HUDEP-2 (cell line): ENCODE results near the gene FBXL19.
"Not testable (repeated sequence)": the region's sequence is repeated elsewhere in the genome, so short reads cannot be mapped to it uniquely, and the experiment has no call there.

Experiments used
- DNase-seq, 76 experiments: peaks; one replicate each; lab custom pipeline; 2025; ENCODE audit not compliant: unreplicated experiment in 76 of 76; lab: John Stamatoyannopoulos, UW

FBXL19 gene

GRCh38 chr16:30921748-30922419 is 1.5 kb upstream of the FBXL19 start:
- peak in 61 of 76 experiments; percentile 16 to 81 (median 59) for DNase-seq

DNA sequence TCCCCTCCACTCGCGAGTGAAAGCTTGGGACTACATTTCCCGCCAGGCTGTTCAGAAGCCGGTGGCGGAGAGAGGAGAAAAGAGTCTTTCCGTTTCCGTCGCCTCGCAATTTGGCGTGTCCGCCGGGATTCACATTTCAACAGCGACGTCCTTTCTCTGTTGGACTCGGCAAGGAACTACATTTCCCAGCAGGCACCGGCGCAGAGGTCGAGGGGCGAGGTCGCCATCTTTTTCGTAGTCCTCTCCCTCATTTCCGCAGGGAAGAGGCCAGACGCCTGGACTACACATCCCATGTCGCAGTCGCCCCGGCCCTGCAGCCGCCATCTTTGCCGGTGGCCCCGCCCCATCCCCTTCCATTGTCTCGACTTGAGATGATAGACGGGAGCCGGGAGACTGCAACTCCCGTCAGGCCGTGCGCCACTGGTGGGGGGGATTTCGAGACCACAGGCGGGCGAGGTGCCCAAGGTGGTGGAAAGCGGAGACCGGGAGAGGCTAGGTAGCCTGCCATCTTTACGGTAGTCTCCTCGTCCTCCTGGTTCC is 882 bp upstream of the FBXL19 start:
- peak in 75 of 76 experiments; percentile 93 to 100 (median 98) for DNase-seq

- DNase-seq: peak in 75 of 76 experiments; percentile 85 to 99 (median 97)
Measured at GRCh38 chr16:30922960-30923535, 324 bp upstream of the FBXL19 start.

DNA sequence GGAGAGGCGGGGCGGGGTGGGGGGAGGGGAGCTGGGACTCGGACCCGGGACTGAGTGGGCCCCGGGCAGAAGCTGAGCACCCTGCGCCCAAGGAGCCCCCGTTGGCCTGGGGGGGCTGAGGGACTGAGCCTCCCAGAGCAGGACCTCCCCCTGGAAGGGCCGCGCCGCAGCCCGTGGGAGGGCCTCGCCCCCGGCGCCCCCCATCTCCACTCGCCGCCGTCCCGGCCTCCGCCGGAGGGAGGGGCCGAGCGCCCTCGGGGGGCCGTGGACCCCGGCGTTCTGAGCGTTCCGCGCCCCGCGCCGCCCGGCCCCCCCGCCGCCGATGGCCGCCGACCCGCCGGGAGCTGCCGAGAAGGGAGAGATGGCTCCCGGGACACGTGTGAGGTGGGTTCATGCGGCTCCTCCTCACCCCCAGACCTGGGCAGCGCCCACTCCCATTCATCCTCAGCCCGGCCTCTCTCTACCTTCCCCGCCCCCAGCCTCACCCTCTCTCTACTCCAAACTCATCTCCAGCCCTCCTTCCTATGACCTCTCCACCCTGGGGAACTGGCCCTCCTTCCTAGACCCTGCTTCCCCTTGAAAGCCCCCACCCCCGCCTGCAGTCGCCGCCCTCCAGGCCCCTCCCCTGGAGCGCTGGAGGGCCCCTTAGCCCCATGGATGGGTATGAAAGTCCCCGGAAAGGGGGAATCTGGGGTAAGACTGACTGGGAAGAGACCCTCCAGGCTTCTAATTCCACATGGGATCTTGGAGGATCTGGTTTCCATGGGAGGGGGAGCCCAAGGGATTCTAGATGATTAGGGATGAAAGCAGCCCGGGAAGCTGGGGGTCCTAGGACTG is 922 bp downstream of the FBXL19 start:
- no peak for DNase-seq

DNA sequence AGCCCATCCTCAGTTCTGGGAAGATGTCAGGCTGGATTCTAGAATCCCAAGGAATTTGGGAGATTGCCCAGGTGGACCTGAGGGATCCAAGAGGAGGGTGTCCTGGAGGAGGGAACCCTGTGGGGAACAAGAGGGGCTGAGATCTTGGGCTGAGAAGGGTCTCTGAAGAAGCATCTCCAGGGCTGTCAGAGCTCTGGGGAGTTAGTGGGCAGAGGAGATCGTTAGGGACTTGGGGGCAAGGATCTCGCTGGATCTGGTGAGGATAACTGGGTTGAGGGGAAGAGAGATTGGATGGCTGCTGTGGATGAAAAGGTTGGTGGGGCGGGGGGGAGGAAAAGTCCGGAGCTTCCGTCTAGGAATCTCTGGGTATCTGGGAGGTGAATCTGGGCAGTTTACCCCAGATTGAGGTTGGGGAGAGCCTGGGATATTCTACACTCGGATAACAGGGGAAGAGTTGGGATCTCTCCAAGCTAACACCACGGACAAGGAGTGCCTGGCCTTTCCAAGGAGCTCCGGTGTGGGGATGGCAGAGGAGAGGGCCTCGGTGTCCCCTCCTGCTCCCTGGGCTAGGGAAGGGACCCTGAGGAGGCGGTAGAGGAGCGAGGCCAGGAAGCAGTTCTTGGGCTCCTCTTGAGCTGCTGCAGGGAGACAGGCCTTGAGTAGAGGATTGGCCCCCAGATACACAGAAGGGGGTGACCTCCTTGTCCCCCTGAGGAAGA is 1.7 kb downstream of the FBXL19 start:
- DNase-seq: no peak

DNA sequence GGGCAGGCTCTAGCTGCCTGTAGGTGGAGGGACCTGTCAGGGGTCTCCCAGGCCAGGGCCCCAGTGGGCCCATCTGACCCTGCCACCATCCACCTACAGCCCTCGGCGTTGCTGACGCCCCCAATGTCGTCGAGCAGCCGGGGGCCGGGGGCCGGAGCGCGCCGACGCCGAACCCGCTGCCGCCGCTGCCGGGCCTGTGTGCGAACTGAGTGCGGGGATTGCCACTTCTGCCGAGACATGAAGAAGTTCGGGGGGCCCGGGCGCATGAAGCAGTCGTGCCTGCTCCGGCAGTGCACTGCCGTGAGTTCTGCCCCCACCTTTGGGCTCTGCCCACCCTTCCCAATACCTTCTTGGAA is 2.2 kb downstream of the FBXL19 start:
- DNase-seq: no peak

- no peak for DNase-seq
Measured at GRCh38 chr16:30925995-30926811, 2.8 kb downstream of the FBXL19 start.

DNA sequence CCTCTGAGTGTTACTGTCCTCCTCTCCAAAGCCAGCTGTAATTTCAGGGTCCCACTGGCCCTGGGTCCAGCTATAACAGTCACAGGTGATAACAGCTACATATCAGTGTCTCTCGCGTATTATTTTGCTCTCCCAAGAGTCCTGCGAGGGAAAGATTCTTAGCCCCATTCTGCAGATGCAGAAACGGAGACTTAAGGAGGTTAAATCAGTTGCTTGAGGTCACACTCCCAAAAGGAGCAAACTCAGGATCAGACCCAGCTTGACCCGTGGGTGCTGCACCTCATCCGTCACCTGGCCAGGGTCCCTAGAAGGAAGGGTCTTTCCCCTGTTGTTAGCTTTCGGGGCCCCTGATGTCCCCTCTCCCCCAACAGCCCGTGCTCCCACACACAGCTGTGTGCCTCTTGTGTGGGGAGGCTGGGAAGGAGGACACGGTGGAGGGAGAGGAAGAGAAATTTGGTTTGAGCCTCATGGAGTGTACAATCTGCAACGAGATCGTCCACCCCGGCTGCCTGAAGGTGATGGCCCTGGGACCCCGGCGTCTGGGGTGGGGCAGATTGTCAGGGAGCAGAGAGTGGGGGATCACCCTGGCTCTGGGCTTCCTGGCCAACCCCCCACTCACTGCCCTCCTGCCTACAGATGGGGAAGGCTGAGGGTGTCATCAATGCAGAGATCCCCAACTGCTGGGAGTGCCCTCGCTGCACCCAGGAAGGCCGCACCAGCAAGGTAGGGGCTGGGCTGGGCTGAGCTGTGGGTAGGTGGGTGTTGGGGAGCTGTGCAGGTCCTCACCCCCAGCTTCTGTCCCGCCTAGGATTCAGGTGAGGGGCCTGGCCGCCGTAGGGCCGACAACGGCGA is 3.8 kb downstream of the FBXL19 start:
- DNase-seq: no peak

DNA sequence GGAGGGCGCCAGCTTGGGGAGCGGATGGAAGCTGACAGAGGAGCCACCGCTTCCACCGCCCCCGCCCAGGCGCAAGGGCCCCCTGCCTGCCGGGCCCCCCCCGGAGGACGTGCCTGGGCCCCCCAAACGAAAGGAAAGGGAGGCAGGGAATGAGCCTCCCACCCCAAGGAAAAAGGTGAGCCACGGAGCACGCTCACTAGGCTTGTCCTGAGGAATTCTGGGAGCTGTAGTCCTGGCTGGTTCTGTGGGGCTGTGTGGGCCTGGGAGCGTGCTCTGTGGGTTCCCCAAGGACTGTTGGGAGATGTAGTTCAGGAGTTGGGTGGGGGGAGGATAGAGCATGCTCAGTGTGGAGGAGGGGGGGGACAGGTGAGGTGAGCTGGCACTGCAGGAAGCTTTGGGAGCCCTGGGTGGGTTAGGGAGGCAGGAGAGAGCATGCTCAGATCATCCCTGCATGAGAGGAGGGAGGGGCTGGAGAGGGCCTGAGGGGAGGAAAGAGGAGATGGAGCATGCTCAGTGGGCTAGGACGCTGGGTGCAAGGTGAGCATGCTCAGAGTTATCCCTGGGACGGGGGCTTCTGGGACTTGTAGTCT is 4.5 kb downstream of the FBXL19 start:
- DNase-seq: peak in 15 of 76 experiments; percentile 3 to 44 (median 19)

GRCh38 chr16:30928390-30928789 is 5.0 kb downstream of the FBXL19 start:
- no peak for DNase-seq

DNA sequence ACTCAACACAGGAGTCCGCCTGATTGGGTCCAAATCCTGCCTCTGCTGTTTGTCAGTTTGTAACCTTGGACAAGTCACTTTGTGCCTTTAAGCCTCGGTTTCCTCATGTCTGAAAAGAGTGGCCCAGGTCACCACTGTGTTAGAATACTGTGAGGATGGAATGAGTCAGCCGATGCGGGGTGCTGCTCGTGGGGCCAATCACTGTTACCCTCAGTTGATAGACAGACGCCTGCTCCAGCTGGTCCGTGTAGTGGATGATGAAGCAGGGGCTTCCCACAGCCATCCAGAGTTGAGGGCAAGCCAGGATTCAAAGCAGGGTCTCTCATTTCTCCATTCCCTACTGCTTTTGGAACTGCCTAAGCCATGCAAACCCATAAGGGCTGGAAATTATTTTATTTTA is 5.8 kb downstream of the FBXL19 start:
- no peak for DNase-seq

GRCh38 chr16:30930160-30930571 is 6.8 kb downstream of the FBXL19 start:
- DNase-seq: no peak

GRCh38 chr16:30931068-30931650 is 7.8 kb downstream of the FBXL19 start:
- DNase-seq: peak in 3 of 76 experiments; percentile 7 to 21 (median 21)

GRCh38 chr16:30934827-30935557 is 11.6 kb downstream of the FBXL19 start:
- peak in 49 of 76 experiments; percentile 6 to 66 (median 30) for DNase-seq

DNA sequence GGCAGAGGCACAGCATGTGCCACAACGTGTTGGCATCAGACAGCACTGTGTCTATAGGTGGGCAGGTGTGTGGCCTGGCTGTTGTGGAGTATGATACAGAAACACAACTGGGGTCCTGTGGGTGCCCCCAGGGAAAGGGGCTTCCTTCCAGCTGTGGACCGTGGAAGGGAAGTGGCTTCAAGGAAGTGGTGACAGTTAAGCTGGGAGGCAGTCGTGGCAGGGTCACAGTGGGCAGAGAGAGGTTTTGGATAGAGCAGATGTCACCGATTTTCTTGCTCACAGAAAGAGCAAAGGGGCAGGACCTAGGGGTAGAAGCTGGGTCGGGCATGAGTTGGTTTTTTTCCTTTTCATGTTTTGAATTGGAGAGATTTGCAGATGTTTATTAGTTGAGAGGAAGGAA is 14.3 kb downstream of the FBXL19 start:
- no peak for DNase-seq

GRCh38 chr16:30939571-30939970 is 16.2 kb downstream of the FBXL19 start:
- DNase-seq: not testable (repeated sequence)

GRCh38 chr16:30941600-30942425 is 18.4 kb downstream of the FBXL19 start:
- peak in 65 of 76 experiments; percentile 15 to 83 (median 62) for DNase-seq
